HEK293T (cell line): ENCODE results near the gene XBP1.

Experiments used
- CTCF ChIA-PET: fragments of 350-600 bp; formaldehyde crosslinking; extraction: SDS; loops from one replicate; lab custom pipeline; 2021; ENCODE audit warnings: antibody characterized with exemption, inconsistent platforms; lab: Yijun Ruan, JAX
- POLR2A ChIA-PET: fragments of 350-600 bp; formaldehyde crosslinking; extraction: SDS; loops from one replicate; lab custom pipeline; 2020; ENCODE audit warnings: antibody characterized with exemption, inconsistent platforms; lab: Yijun Ruan, JAX
- DNase-seq: peaks from one replicate; pipeline ENCODE4 v3.0.0; 2012; ENCODE audit warnings: mixed read lengths; ENCODE audit errors: extremely low spot score
- ARNT ChIP-seq: fragments of 450-650 bp; IDR thresholded peaks from 2 replicates; pipeline ENCODE4 v1.6.1; 2017; ENCODE audit warnings: mild to moderate bottlenecking
- BHLHE40 ChIP-seq: fragments of 450-650 bp; IDR thresholded peaks from 2 replicates; pipeline ENCODE4 v1.6.1; 2016; ENCODE audit warnings: mild to moderate bottlenecking, moderate library complexity, borderline replicate concordance
- CTBP1 ChIP-seq: fragments of 450-650 bp; IDR thresholded peaks from 2 replicates; pipeline ENCODE4 v1.6.1; 2016; ENCODE audit warnings: borderline replicate concordance
- ELF4 ChIP-seq: fragments of 450-650 bp; IDR thresholded peaks from 2 replicates; pipeline ENCODE4 v1.6.1; 2017; ENCODE audit warnings: antibody characterized with exemption
- FOXA1 ChIP-seq: fragments of 450-650 bp; IDR thresholded peaks from 2 replicates; pipeline ENCODE4 v1.6.1; 2016; ENCODE audit warnings: mild to moderate bottlenecking
- FOXK2 ChIP-seq: fragments of 450-650 bp; IDR thresholded peaks from 2 replicates; pipeline ENCODE4 v1.6.1; 2016; ENCODE audit warnings: mild to moderate bottlenecking
- FOXM1 ChIP-seq: fragments of 450-650 bp; IDR thresholded peaks from 2 replicates; pipeline ENCODE4 v1.6.1; 2017; ENCODE audit warnings: mild to moderate bottlenecking, borderline replicate concordance
- HDGF ChIP-seq: fragments of 450-650 bp; IDR thresholded peaks from 2 replicates; pipeline ENCODE4 v1.6.1; 2017; ENCODE audit warnings: antibody characterized with exemption, borderline replicate concordance
- L3MBTL2 ChIP-seq: fragments of 450-650 bp; conservative IDR thresholded peaks from 2 replicates; pipeline ENCODE4 v1.6.1; 2016; ENCODE audit warnings: mild to moderate bottlenecking
- LEF1 ChIP-seq: fragments of 450-650 bp; IDR thresholded peaks from 2 replicates; pipeline ENCODE4 v1.6.1; 2017; ENCODE audit warnings: mild to moderate bottlenecking, borderline replicate concordance
- NFRKB ChIP-seq: fragments of 450-650 bp; IDR thresholded peaks from 2 replicates; pipeline ENCODE4 v1.6.1; 2016; ENCODE audit warnings: mild to moderate bottlenecking, moderate library complexity
- SP1 ChIP-seq: fragments of 450-650 bp; IDR thresholded peaks from 2 replicates; pipeline ENCODE4 v1.6.1; 2017
- SUZ12 ChIP-seq: fragments of 450-650 bp; IDR thresholded peaks from 2 replicates; pipeline ENCODE4 v1.6.1; 2016; ENCODE audit warnings: mild to moderate bottlenecking
- TARDBP ChIP-seq: fragments of 450-650 bp; IDR thresholded peaks from 2 replicates; pipeline ENCODE4 v1.6.1; 2016
- ZNF384 ChIP-seq: fragments of 450-650 bp; IDR thresholded peaks from 2 replicates; pipeline ENCODE4 v1.6.1; 2016
- TF ChIP-seq, protein P1 (sequence below): fragments of 450-650 bp; IDR thresholded peaks from 2 replicates; pipeline ENCODE4 v1.6.1; 2016

The XBP1 gene

DNA sequence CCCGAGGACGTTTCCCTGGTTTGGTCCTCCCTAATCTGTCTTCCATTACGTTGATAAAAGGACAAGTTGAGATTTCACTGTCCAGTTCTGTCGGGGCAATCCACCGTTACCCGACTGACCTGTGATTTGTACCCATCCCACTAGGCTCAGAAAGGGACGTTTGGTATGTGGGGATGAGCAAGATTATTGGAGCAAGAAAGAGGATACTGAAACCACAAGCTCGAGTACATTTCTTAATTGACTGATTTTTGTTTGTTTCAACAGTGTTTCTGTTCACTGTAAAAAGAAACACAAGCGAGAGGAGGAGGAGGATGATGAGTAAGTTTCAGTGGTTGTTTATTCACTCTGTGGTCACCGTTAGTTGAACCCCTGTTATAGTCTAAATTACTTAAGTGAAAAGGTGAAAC is 26.9 kb downstream of the XBP1 start:
- no peak for TF ChIP-seq FOXM1
- TF ChIP-seq SUZ12, result no peak
- no peak for TF ChIP-seq HDGF
- TF ChIP-seq TARDBP, result no peak
- no peak for TF ChIP-seq ARNT
- DNase-seq, result no peak
- ChIA-PET CTCF (interaction anchor here (1.5 kb wide), 1 partner anchor 11 kb away, joined by 5 read pairs; no protein-coding TSS in a partner anchor), POLR2A (interaction anchor here (1.7 to 2.9 kb wide), 3 partner anchors 12 to 32 kb away, joined by 5 to 16 read pairs (median 9); partner anchors contain the start of genes CHEK2, HSCB and XBP1)

DNA sequence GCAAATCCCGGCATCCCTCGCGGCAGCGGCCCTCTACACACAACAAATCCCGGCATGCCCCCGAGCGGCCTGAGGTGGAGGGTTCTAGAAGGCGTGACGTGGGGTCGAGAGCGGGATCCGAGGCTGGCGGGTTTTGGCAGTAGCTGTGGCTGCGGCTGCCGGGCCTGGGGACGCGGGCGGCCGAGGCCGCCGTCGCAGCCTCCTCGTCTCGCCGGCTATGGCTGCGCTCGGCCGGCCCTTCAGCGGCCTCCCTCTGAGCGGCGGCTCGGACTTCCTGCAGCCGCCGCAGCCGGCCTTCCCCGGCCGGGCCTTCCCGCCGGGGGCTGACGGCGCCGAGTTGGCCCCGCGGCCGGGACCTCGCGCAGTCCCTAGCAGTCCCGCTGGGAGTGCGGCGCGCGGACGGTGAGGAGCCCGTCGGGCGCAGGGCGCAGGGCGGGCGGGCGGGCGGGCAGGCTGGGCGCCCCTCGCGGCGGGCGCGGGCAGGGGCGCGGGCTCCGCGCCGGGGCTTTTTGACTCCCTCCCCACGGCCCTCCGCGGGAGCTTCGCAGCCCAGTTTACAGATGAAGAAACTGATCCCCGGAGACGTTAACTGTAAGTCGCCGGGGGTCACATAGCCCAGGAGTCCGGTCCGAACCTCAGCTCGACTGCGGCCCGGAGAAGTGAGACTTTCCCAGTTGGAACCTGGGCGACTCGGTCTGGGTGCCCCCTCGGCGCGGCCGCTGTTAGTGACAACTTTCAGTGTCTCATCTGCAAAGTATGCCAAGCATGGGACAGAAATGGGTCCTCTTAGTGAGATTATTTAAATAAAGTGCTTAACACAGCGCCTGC is 27.5 kb downstream of the XBP1 start, which contains the start of gene CCDC117:
TSS of gene CCDC117 (plus strand) at position 63 of the 828 bp plus-strand sequence. CDS start at position 218, 155 bp downstream.
- no peak for TF ChIP-seq NFRKB
- TF ChIP-seq L3MBTL2, result peak; percentile 65; the same call in 1 of the 2 replicates
- peak; percentile 40; the same call in 1 of the 2 replicates for TF ChIP-seq FOXM1
- 0 out of 2 replicates have a peak, but pooled peaks have one; percentile 26 for TF ChIP-seq ARNT
- peak; percentile 42; the same call in 1 of the 2 replicates for TF ChIP-seq ELF4
- DNase-seq, result peak; percentile 96
- ChIA-PET POLR2A (interaction anchor here (0.6 to 2.9 kb wide), 9 partner anchors 8 to 173 kb away, joined by 3 to 16 read pairs (median 4); partner anchors contain the start of genes CHEK2, HSCB and XBP1), CTCF (interaction anchor here (1.5 kb wide), 1 partner anchor 11 kb away, joined by 5 read pairs; no protein-coding TSS in a partner anchor)

DNA sequence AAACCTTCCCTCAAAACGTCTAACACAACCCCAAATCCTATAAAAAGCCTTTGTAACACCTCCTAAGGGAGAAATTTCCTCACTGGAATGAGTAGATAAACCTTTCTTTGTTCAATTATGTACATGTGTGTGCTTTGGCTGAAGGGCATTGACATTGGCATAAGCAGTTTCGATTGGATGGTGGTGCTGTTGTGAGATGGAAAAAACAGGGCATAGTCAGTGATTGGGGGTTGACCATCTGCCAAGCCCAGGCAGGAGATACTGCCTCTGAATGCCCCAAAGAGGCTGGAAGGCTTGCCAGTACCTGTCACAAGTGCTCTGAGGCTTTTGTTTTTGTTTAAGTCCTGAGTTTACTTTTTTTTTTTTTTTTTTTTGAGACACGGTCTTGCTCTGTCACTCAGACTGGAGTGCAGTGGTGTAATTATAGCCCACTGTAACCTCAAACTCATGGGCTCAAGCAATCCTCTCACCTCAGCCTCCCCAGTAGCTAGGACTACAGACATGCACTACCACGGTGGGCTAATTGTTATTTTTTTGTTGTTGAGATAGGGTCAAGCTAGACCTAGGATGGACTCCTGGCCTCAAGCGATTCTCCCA is 29.1 kb downstream of the XBP1 start:
- DNase-seq, result no peak
- ChIA-PET POLR2A (no interaction called here), CTCF (no interaction called here)
- TF ChIP-seq L3MBTL2 (no peak), TARDBP (no peak), HDGF (no peak), FOXM1 (no peak), ZNF384 (no peak), SP1 (no peak)
- TF ChIP-seq, protein P1, sequence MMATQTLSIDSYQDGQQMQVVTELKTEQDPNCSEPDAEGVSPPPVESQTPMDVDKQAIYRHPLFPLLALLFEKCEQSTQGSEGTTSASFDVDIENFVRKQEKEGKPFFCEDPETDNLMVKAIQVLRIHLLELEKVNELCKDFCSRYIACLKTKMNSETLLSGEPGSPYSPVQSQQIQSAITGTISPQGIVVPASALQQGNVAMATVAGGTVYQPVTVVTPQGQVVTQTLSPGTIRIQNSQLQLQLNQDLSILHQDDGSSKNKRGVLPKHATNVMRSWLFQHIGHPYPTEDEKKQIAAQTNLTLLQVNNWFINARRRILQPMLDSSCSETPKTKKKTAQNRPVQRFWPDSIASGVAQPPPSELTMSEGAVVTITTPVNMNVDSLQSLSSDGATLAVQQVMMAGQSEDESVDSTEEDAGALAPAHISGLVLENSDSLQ, result peak; percentile 45; the same call in 1 of the 2 replicates

DNA sequence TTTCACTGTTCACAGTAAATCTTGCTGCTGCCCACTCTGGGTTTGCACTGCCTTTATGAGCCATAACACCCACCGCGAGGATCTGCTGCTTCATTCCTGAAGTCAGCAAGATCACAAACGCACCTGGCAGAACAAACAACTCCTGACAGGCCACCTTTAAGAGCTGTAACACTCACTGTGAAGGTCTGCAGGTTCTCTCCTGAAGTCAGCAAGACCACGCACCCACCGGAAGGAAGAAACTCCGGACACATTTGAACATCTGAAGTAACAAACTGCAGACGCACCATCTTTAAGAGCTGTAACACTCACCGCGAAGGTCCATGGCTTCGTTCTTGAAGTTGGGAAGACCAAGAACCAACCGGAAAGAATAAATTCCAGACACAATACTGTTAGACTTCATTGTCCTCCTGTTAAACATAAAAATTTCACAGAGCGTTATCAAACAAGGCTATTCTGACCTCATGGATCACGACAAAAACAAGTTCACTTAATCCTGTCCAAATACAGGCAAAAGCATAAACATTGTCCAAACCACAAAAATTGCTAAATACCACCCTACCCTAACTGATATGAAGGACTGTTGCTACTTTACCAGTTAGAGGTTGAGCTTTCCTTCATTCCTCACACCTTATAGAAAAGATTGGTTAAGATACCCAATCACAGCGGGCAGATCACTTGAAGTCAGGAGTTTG is 30.8 kb downstream of the XBP1 start:
- DNase-seq, result no peak
- TF ChIP-seq NFRKB (no peak), SP1 (no peak), CTBP1 (no peak), ELF4 (no peak), LEF1 (no peak), TARDBP (no peak), SUZ12 (no peak), FOXM1 (no peak), FOXK2 (no peak), ZNF384 (no peak), FOXA1 (no peak), ARNT (no peak), BHLHE40 (no peak)
- TF ChIP-seq, protein P1, result no peak
- POLR2A ChIA-PET, result no interaction called here
- CTCF ChIA-PET, result no interaction called here

DNA sequence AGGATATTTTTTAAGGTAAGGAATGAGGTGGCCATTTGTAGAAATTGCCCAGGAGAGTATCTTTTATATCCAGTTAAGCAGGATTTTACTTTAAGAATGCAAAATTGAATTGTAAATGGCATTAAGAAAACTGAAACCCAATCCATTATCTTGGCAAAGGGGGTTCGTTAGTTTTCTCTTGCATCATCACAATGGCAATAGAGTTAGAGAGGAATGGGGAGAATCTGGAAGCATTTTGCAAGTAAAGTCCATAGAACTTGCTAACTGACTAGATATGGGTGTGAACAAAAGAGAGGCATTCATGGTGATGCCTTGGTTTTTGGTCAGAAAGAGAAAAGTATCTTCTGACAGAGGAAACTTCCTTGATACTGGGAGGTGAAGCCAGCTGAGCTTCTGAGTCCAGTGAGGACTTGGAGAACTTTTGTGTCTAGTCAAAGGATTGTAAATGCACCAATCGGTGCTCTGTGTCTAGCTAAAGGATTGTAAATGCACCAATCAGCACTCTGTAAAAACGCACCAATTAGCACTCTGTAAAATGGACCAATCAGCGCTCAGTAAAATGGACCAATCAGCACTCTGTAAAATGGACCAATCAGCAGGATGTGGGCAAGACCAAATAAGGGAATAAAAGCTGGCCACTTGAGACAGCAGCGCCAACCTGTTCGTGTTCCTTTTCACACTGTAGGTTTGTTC is 31.5 kb downstream of the XBP1 start:
- ChIA-PET POLR2A (interaction anchor here (0.7 kb wide), 1 partner anchor 32 kb away, joined by 3 read pairs; the partner anchor contains the start of gene XBP1), CTCF (no interaction called here)
- TF ChIP-seq NFRKB (no peak), FOXM1 (no peak), FOXK2 (no peak), SP1 (no peak), TARDBP (no peak), BHLHE40 (no peak), ARNT (no peak), HDGF (no peak), L3MBTL2 (no peak), CTBP1 (no peak), SUZ12 (no peak)
- TF ChIP-seq, protein P1, result no peak
- no peak for DNase-seq
